Measurements from ENCODE around the gene KRTAP10-9. TPM values are rescaled to one million over a fixed set of nuclear protein-coding genes. Genes with fewer than 3 reads are reported as not detected.
"Not testable (repeated sequence)": the region's sequence is repeated elsewhere in the genome, so short reads cannot be mapped to it uniquely, and the experiment has no call there.

The KRTAP10-9 gene
- total RNA-seq, 4 donors from 2014 or later = 4.7 TPM; not detected in 3

DNA sequence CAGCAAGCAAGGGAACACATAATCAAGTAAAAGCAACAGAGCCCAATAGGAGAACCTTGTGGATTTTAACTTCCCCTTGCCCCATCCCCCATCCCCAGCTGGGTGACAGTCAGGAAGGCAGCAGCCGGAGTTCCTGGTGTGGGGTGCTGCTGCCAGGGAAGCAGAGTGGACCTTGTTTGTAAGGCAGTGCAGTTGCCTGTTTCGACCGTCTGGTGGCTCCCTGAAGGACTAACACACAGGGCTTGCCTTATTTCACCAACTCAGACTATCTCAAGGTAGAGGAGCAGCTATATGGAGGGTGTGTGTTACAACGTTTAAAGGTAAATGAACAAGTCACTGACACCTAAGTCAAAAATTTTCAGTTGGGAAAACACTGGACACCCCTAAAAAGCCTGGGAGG lies 8.4 kb upstream of the KRTAP10-9 start:
- intact Hi-C loops (cut with DNase I; ENCODE audit: low total_unique reads) = no loop called here
- WGBS, 2 donors = 46 to 48% methylated on average over 4 of the region's 4 CpGs
- no peak for TF ChIP-seq POLR2A (IDR thresholded peaks at IDR 0.05)
- TF ChIP-seq, protein P1, sequence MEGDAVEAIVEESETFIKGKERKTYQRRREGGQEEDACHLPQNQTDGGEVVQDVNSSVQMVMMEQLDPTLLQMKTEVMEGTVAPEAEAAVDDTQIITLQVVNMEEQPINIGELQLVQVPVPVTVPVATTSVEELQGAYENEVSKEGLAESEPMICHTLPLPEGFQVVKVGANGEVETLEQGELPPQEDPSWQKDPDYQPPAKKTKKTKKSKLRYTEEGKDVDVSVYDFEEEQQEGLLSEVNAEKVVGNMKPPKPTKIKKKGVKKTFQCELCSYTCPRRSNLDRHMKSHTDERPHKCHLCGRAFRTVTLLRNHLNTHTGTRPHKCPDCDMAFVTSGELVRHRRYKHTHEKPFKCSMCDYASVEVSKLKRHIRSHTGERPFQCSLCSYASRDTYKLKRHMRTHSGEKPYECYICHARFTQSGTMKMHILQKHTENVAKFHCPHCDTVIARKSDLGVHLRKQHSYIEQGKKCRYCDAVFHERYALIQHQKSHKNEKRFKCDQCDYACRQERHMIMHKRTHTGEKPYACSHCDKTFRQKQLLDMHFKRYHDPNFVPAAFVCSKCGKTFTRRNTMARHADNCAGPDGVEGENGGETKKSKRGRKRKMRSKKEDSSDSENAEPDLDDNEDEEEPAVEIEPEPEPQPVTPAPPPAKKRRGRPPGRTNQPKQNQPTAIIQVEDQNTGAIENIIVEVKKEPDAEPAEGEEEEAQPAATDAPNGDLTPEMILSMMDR (IDR thresholded peaks at IDR 0.05) = no peak
- H3K4me3 ChIP-seq (ENCODE audit: low read depth, poor library complexity, severe bottlenecking) = no peak overlapping the region
- DNase-seq (ENCODE audit: low spot score in 2 of 2) = no peak

DNA sequence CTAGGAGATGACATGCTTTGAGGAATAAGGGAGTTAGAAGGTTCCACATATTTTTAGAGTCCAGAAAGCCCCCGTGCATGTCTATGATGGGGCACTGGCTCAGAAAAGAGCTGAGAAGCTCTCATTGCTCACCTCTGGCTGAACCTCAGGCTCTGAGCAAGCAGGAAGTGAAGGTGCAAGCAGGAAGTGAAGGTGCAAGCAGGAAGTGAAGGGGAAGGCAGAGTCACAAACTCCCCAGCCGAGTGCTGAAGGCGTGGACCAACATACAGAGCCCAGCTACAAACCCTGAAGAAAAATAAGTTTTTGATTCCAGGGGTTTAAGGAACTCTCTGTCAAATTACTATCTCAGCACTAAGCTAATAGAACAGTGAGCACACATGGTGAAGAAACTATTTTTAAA lies 8.0 kb upstream of the KRTAP10-9 start:
- no peak overlapping the region for H3K4me3 ChIP-seq (ENCODE audit: low read depth, poor library complexity, severe bottlenecking)
- intact Hi-C loops (cut with DNase I; ENCODE audit: low total_unique reads) = no loop called here
- TF ChIP-seq, protein P1 (IDR thresholded peaks at IDR 0.05) = no peak
- TF ChIP-seq POLR2A (IDR thresholded peaks at IDR 0.05) = no peak
- DNase-seq (ENCODE audit: low spot score in 2 of 2) = no peak
- WGBS, 2 donors = 69 to 70% methylated on average over 3 of the region's 3 CpGs

DNA sequence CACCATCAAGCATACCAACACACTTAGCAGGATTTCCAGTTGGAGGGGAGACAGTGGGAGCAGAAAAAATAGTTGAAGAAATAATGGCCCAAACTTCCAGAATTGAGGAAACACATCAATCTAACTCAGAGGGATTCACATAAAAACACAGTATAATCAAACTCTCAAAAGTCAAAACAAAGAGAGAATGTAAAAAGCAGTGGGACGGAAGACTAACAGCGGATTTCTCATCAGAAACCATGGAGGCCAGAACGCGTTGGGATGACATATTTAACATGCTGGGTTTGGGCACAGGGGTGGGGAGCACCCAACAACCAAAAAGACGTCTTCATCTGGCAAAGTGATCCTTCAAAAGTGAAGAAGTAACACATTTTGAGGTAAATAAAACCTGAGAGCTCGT lies 7.0 kb upstream of the KRTAP10-9 start:
- no peak overlapping the region for H3K4me3 ChIP-seq (ENCODE audit: low read depth, poor library complexity, severe bottlenecking)
- intact Hi-C loops (cut with DNase I; ENCODE audit: low total_unique reads) = no loop called here
- no peak for DNase-seq (ENCODE audit: low spot score in 2 of 2)
- 89 to 90% methylated on average over 6 of the region's 6 CpGs for WGBS, 2 donors
- no peak for TF ChIP-seq POLR2A (IDR thresholded peaks at IDR 0.05)
- TF ChIP-seq, protein P1 (IDR thresholded peaks at IDR 0.05) = no peak

DNA sequence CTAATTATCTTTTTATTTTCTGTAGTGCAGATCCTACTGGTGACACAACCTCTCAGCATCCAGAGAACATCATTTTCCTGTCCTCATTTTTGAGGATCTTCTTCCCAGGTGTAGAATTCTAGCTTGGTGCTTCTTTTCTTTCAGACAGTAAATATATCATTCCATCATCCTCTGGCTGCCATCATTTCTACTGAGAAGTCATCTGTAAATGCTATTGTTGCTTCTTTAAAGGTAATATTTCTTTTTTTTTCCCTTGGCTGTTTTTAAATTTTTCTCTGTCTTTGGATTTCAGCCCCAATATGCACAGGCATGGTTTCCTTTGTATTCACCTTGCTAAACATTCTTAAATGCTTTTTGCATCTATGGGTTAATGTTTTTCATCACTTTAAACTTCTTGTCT lies 3.3 kb upstream of the KRTAP10-9 start:
- DNase-seq (ENCODE audit: low spot score in 2 of 2) = no peak
- intact Hi-C loops (cut with DNase I; ENCODE audit: low total_unique reads) = no loop called here
- no peak for TF ChIP-seq POLR2A (IDR thresholded peaks at IDR 0.05)
- TF ChIP-seq, protein P1 (IDR thresholded peaks at IDR 0.05) = no peak
- H3K4me3 ChIP-seq (ENCODE audit: low read depth, poor library complexity, severe bottlenecking) = no peak overlapping the region

DNA sequence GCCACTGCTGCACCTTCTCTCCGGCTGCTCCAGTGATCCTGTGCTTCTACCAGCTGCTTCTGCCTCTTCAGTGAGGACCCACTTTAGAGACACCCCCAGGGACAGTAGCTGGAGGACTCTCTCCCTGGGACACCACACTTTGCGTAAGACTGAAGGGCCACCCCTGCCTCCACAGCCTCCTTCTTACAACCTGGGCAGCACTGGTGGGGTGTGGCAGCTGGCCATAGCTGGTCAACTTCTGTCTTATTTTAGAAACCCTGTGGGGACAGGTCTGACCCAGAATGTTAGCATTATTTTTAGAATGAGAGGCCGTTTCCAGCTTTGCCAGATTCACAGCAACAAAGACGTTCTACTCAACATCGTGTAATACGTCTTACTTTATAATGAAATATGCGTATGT lies 1.1 kb upstream of the KRTAP10-9 start:
- no peak for DNase-seq (ENCODE audit: low spot score in 2 of 2)
- no peak overlapping the region for H3K4me3 ChIP-seq (ENCODE audit: low read depth, poor library complexity, severe bottlenecking)
- TF ChIP-seq, protein P1 (IDR thresholded peaks at IDR 0.05) = no peak
- TF ChIP-seq POLR2A (IDR thresholded peaks at IDR 0.05) = no peak
- intact Hi-C loops (cut with DNase I; ENCODE audit: low total_unique reads) = no loop called here
- WGBS, 2 donors = 86 to 89% methylated on average over 7 of the region's 7 CpGs

DNA sequence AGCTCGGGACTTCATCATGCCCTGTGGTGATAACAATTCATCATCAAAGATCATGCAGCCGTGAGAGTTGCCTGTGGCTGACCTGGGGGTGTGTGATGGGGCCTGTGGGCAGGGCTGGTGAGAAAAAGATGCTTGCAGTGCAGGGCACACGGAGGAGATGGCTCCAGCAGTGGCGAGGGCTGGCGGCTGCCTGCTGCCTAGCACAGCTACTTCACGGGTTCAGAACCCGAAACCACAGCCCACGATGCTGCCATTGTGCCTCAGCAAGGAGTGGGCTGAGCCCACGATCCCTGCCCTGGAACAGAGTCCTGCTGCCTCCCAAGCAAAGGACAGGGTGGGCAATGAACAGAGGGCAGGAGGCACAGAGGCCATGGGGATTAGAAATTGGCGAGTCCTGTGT lies 631 bp upstream of the KRTAP10-9 start:
- WGBS, 2 donors = 71 to 76% methylated on average over 10 of the region's 10 CpGs
- intact Hi-C loops (cut with DNase I; ENCODE audit: low total_unique reads) = no loop called here
- no peak for TF ChIP-seq POLR2A (IDR thresholded peaks at IDR 0.05)
- TF ChIP-seq, protein P1 (IDR thresholded peaks at IDR 0.05) = no peak
- DNase-seq (ENCODE audit: low spot score in 2 of 2) = no peak
- H3K4me3 ChIP-seq (ENCODE audit: low read depth, poor library complexity, severe bottlenecking) = no peak overlapping the region

DNA sequence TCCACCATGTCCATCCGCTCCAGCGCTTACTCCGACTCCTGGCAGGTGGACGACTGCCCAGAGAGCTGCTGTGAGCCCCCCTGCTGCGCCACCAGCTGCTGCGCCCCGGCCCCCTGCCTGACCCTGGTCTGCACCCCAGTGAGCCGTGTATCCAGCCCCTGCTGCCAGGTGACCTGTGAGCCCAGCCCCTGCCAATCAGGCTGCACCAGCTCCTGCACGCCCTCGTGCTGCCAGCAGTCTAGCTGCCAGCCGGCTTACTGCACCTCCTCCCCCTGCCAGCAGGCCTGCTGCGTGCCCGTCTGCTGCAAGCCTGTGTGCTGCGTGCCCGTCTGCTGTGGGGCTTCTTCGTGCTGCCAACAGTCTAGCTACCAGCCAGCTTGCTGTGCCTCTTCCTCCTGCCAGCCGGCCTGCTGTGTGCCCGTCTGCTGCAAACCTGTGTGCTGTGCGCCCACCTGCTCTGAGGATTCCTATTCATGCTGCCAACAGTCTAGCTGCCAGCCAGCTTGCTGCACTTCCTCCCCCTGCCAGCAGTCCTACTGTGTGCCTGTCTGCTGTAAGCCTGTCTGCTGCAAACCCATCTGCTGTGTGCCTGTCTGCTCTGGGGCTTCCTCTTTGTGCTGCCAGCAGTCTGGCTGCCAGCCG lies 409 bp downstream of the KRTAP10-9 start:
- intact Hi-C loops (cut with DNase I; ENCODE audit: low total_unique reads); H3K4me3 ChIP-seq (ENCODE audit: low read depth, poor library complexity, severe bottlenecking); DNase-seq (ENCODE audit: low spot score in 2 of 2): not testable (repeated sequence)
- 84 to 91% methylated on average over 16 to 20 of the region's 20 CpGs for WGBS, 2 donors

DNA sequence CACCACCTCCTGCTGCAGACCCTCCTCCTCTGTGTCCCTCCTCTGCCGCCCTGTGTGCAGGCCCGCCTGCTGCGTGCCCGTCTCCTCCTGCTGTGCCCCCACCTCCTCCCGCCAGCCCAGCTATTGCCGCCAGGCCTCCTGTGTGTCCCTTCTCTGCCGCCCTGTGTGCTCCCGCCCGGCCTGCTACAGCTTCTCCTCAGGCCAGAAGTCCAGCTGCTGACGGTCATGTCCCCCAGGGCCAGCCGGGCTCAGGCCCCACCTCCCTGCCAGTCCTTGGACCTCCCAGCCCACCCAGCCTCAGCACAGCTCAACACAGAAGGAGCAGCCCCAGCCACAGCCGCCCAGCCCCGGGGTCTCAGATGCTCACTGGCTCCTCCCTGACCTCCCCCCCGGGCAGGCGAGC lies 939 bp downstream of the KRTAP10-9 start:
- DNase-seq (ENCODE audit: low spot score in 2 of 2); H3K4me3 ChIP-seq (ENCODE audit: low read depth, poor library complexity, severe bottlenecking); intact Hi-C loops (cut with DNase I; ENCODE audit: low total_unique reads): not testable (repeated sequence)
- WGBS, 2 donors = 60 to 64% methylated on average over 10 to 15 of the region's 15 CpGs
